ENCODE measurements around the gene TEAD2.

DNA sequence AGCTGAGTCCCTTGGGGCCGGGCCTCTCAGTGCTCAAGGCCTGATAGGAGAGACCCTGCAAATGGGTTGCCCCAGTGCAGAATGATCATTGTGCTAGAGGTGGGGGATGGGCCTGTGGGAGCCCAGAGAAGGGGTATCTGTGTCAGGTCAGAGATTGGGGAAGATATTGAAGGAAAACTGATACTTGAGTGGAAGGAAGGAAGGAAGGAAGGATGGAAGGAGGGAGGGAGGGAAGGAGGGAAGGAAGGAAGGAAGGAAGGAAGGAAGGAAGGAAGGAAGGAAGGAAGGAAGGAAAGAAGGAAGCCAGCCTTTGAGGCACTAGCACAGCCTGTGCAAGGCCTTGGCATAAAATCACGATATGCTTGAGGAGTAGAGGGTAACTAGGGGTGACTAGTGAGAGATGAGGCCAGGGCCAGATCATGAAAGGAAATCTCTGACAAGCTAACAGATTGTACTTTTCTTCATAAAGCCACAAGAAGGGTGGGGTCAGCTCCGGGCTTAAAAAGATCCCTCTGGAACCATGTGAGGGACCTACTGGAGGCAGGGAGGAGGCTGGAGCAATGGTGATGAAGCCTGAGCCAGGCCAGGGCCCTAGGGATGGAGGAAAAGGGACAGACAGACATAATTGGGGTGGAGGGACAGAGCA lies 49.6 kb upstream of the TEAD2 start:
- TF ChIP-seq, protein P1, sequence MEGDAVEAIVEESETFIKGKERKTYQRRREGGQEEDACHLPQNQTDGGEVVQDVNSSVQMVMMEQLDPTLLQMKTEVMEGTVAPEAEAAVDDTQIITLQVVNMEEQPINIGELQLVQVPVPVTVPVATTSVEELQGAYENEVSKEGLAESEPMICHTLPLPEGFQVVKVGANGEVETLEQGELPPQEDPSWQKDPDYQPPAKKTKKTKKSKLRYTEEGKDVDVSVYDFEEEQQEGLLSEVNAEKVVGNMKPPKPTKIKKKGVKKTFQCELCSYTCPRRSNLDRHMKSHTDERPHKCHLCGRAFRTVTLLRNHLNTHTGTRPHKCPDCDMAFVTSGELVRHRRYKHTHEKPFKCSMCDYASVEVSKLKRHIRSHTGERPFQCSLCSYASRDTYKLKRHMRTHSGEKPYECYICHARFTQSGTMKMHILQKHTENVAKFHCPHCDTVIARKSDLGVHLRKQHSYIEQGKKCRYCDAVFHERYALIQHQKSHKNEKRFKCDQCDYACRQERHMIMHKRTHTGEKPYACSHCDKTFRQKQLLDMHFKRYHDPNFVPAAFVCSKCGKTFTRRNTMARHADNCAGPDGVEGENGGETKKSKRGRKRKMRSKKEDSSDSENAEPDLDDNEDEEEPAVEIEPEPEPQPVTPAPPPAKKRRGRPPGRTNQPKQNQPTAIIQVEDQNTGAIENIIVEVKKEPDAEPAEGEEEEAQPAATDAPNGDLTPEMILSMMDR (IDR thresholded peaks at IDR 0.05) = no peak
- TF ChIP-seq POLR2A (IDR thresholded peaks at IDR 0.05) = no peak

All from body of pancreas (tissue), 4 donors.